Measurements from ENCODE around the gene ADCY1. TPM values are rescaled to one million over a fixed set of nuclear protein-coding genes. Genes with fewer than 3 reads are reported as not detected.
"Not testable (repeated sequence)": the region's sequence is repeated elsewhere in the genome, so short reads cannot be mapped to it uniquely, and the experiment has no call there.

Gene ADCY1
- total RNA-seq, 1 donor from 2014 or later: 0.05 TPM

GRCh38 chr7:45717537-45718235 lies 143.5 kb downstream of the ADCY1 start:
- H3K9me3 Mint-ChIP-seq (ENCODE audit: unreplicated experiment): no peaks in the 10 kb centered on the region
- no peak overlapping the region for H3K27ac Mint-ChIP-seq (ENCODE audit: unreplicated experiment)
- H3K36me3 Mint-ChIP-seq (ENCODE audit: unreplicated experiment): peaks cover 4% of the 10 kb centered on the region
- no peaks in the 10 kb centered on the region for H3K27me3 Mint-ChIP-seq (ENCODE audit: unreplicated experiment)
- TF ChIP-seq CTCF (IDR thresholded peaks at IDR 0.05): no peak
- H3K4me1 Mint-ChIP-seq (ENCODE audit: unreplicated experiment): no peaks in the 10 kb centered on the region
- no peak overlapping the region for H3K4me3 Mint-ChIP-seq (ENCODE audit: unreplicated experiment)
- no peak for DNase-seq (ENCODE audit: extremely low spot score, unreplicated experiment)

- H3K27ac Mint-ChIP-seq (ENCODE audit: unreplicated experiment): no peak overlapping the region
- H3K9me3 Mint-ChIP-seq (ENCODE audit: unreplicated experiment): no peaks in the 10 kb centered on the region
- TF ChIP-seq CTCF (IDR thresholded peaks at IDR 0.05): no peak
- no peaks in the 10 kb centered on the region for H3K4me1 Mint-ChIP-seq (ENCODE audit: unreplicated experiment)
- no peaks in the 10 kb centered on the region for H3K27me3 Mint-ChIP-seq (ENCODE audit: unreplicated experiment)
- no peak overlapping the region for H3K4me3 Mint-ChIP-seq (ENCODE audit: unreplicated experiment)
- peaks cover 12% of the 10 kb centered on the region for H3K36me3 Mint-ChIP-seq (ENCODE audit: unreplicated experiment)
- DNase-seq (ENCODE audit: extremely low spot score, unreplicated experiment): peak; percentile 78
These were observed 144.5 kb downstream of the ADCY1 start for GRCh38 chr7:45718464-45719330.

- TF ChIP-seq CTCF (IDR thresholded peaks at IDR 0.05): no peak
These were observed 146.8 kb downstream of the ADCY1 start for GRCh38 chr7:45720989-45721388.

GRCh38 chr7:45721686-45722598 lies 147.8 kb downstream of the ADCY1 start:
- peaks cover 37% of the 10 kb centered on the region for H3K36me3 Mint-ChIP-seq (ENCODE audit: unreplicated experiment)
- H3K27ac Mint-ChIP-seq (ENCODE audit: unreplicated experiment): no peak overlapping the region
- no peaks in the 10 kb centered on the region for H3K27me3 Mint-ChIP-seq (ENCODE audit: unreplicated experiment)
- DNase-seq (ENCODE audit: extremely low spot score, unreplicated experiment): no peak
- H3K4me3 Mint-ChIP-seq (ENCODE audit: unreplicated experiment): no peak overlapping the region
- no peaks in the 10 kb centered on the region for H3K4me1 Mint-ChIP-seq (ENCODE audit: unreplicated experiment)
- no peak for TF ChIP-seq CTCF (IDR thresholded peaks at IDR 0.05)
- H3K9me3 Mint-ChIP-seq (ENCODE audit: unreplicated experiment): no peaks in the 10 kb centered on the region

More at GRCh38 chr7:45720989-45721388, 146.8 kb downstream of the ADCY1 start:
- Mint-ChIP-seq H3K9me3 (ENCODE audit: unreplicated experiment) (no peaks in the 10 kb centered on the region), H3K27me3 (ENCODE audit: unreplicated experiment) (no peaks in the 10 kb centered on the region), H3K4me3 (ENCODE audit: unreplicated experiment) (no peak overlapping the region), H3K4me1 (ENCODE audit: unreplicated experiment) (no peaks in the 10 kb centered on the region), H3K27ac (ENCODE audit: unreplicated experiment) (no peak overlapping the region), H3K36me3 (ENCODE audit: unreplicated experiment) (peaks cover 30% of the 10 kb centered on the region)
- DNase-seq (ENCODE audit: extremely low spot score, unreplicated experiment): no peak

- not testable (repeated sequence) for H3K27ac Mint-ChIP-seq (ENCODE audit: unreplicated experiment); H3K4me1 Mint-ChIP-seq (ENCODE audit: unreplicated experiment); H3K27me3 Mint-ChIP-seq (ENCODE audit: unreplicated experiment); DNase-seq (ENCODE audit: extremely low spot score, unreplicated experiment); H3K4me3 Mint-ChIP-seq (ENCODE audit: unreplicated experiment); H3K9me3 Mint-ChIP-seq (ENCODE audit: unreplicated experiment)
- H3K36me3 Mint-ChIP-seq (ENCODE audit: unreplicated experiment): peaks cover 44% of the 10 kb centered on the region
These were observed 151.1 kb downstream of the ADCY1 start for GRCh38 chr7:45725231-45725630.

Measured in osteocyte (in vitro differentiated cells).